Neural cell (in vitro differentiated cells): ENCODE data around the gene CENPX. TPM values are rescaled to one million over a fixed set of nuclear protein-coding genes. Genes with fewer than 3 reads are reported as not detected.

Source experiments
- H2AFZ ChIP-seq: fragments of 200-600, 300-800 bp; sonication (generic), shearing (Covaris generic); 2 replicates; pipeline ENCODE4 v1.6.0; 2014; ENCODE audit warnings: low read depth, mild to moderate bottlenecking, antibody characterized with exemption, low read length, moderate library complexity
- H3F3A ChIP-seq: fragments of 200-600 bp; shearing (Covaris generic); 2 replicates; pipeline ENCODE4 v1.6.1; 2016; ENCODE audit warnings: mild to moderate bottlenecking, moderate library complexity, mixed read lengths, antibody characterized with exemption, low read length; ENCODE audit not compliant: insufficient read depth, poor library complexity, severe bottlenecking
- H3K27ac ChIP-seq: fragments of 200-600, 300-800 bp; sonication (generic), shearing (Covaris generic); 2 replicates; pipeline ENCODE4 v1.5.1; 2014; ENCODE audit warnings: mild to moderate bottlenecking, low read length, moderate library complexity
- H3K27me3 ChIP-seq: fragments of 300-800, 200-600 bp; sonication (generic), shearing (Covaris generic); 2 replicates; pipeline ENCODE4 v1.6.0; 2014; ENCODE audit warnings: mild to moderate bottlenecking, low read depth, low read length, moderate library complexity; ENCODE audit not compliant: insufficient read depth
- H3K36me3 ChIP-seq: fragments of 300-800, 200-600 bp; sonication (generic), shearing (Covaris generic); 2 replicates; pipeline ENCODE4 v1.5.1; 2014; ENCODE audit warnings: mild to moderate bottlenecking, antibody characterized with exemption, low read length, moderate library complexity; ENCODE audit not compliant: insufficient read depth
- H3K4me2 ChIP-seq: fragments of 300-800, 200-600 bp; sonication (generic), shearing (Covaris generic); 2 replicates; pipeline ENCODE4 v1.6.0; 2014; ENCODE audit warnings: mild to moderate bottlenecking, low read length
- H3K4me3 ChIP-seq: fragments of 300-800, 200-600 bp; sonication (generic), shearing (Covaris generic); 2 replicates; pipeline ENCODE4 v1.5.1; 2014; ENCODE audit warnings: mild to moderate bottlenecking, low read length, moderate library complexity
- H3K79me2 ChIP-seq: fragments of 200-600 bp; shearing (Covaris generic); replicated peaks from 2 replicates; pipeline ENCODE4 v1.6.0; 2014; ENCODE audit warnings: mild to moderate bottlenecking, low read length, moderate library complexity; ENCODE audit not compliant: insufficient read depth
- H3K9ac ChIP-seq: fragments of 300-800, 200-600 bp; sonication (generic), shearing (Covaris generic); 2 replicates; pipeline ENCODE4 v1.6.1; 2016; ENCODE audit warnings: mild to moderate bottlenecking, low read length, mixed read lengths
- H3K9me2 ChIP-seq: fragments of 200-600 bp; shearing (Covaris generic); 2 replicates; pipeline ENCODE4 v1.6.1; 2016; ENCODE audit warnings: mild to moderate bottlenecking, low read length, mixed read lengths; ENCODE audit not compliant: insufficient read depth
- H3K9me3 ChIP-seq: fragments of 200-600, 300-800 bp; sonication (generic), shearing (Covaris generic); 2 replicates; pipeline ENCODE4 v1.6.1; 2016; ENCODE audit warnings: mild to moderate bottlenecking, mixed run types, low read length, moderate library complexity, mixed read lengths
- H4K20me1 ChIP-seq: fragments of 200-600 bp; shearing (Covaris generic); 2 replicates; pipeline ENCODE4 v1.6.1; 2016; ENCODE audit warnings: mild to moderate bottlenecking, mixed run types; ENCODE audit not compliant: insufficient read depth
- CTCF ChIP-seq: fragments of 450-650 bp; IDR thresholded peaks from 2 replicates; pipeline ENCODE4 v1.5.1; 2014; ENCODE audit warnings: antibody characterized with exemption, mild to moderate bottlenecking, moderate library complexity; ENCODE audit not compliant: poor library complexity, severe bottlenecking
- EP300 ChIP-seq: fragments of 450-650 bp; conservative IDR thresholded peaks from 2 replicates; pipeline ENCODE4 v1.6.1; 2014; ENCODE audit warnings: antibody characterized with exemption, mild to moderate bottlenecking, moderate library complexity; ENCODE audit not compliant: poor library complexity, severe bottlenecking
- EZH2 ChIP-seq: fragments of 200-600, 300-800 bp; shearing (Covaris generic), sonication (generic); IDR thresholded peaks from 2 replicates; pipeline ENCODE4 v1.6.1; 2014; ENCODE audit warnings: antibody characterized with exemption, low read length, borderline replicate concordance, mild to moderate bottlenecking; ENCODE audit not compliant: insufficient read depth, poor library complexity, severe bottlenecking
- MXI1 ChIP-seq: fragments of 450-650 bp; conservative IDR thresholded peaks from 2 replicates; pipeline ENCODE4 v1.6.1; 2014; ENCODE audit warnings: antibody characterized with exemption, mild to moderate bottlenecking; ENCODE audit not compliant: poor library complexity, severe bottlenecking
- POLR2AphosphoS5 ChIP-seq: IDR thresholded peaks from 2 replicates; pipeline ENCODE4 v1.6.1; 2012
- RAD21 ChIP-seq: fragments of 450-650 bp; conservative IDR thresholded peaks from 2 replicates; pipeline ENCODE4 v1.6.1; 2014; ENCODE audit warnings: antibody characterized with exemption, mild to moderate bottlenecking, moderate library complexity
- REST ChIP-seq: IDR thresholded peaks from 2 replicates; pipeline ENCODE4 v1.6.1; 2012; ENCODE audit warnings: borderline replicate concordance
- SMC3 ChIP-seq: fragments of 450-650 bp; conservative IDR thresholded peaks from 2 replicates; pipeline ENCODE4 v1.6.1; 2014; ENCODE audit warnings: antibody characterized with exemption, mild to moderate bottlenecking, moderate library complexity; ENCODE audit not compliant: poor library complexity
- polyA plus RNA-seq: library from polyadenylated mRNA; depleted of rRNA; stranded (reverse); fragments of >200 nt; gene quantifications from 2 replicates; pipeline ENCODE4 v1.2.3, GENCODE V29; 2014

CENPX gene
- polyA plus RNA-seq, 1 donor from 2014 or later: 205 TPM

GRCh38 chr17:82016875-82017459 is 5.7 kb downstream of the CENPX start:
- TF ChIP-seq CTCF: no peak
- TF ChIP-seq POLR2AphosphoS5: no peak
- TF ChIP-seq EZH2: no peak
- TF ChIP-seq SMC3: no peak
- Histone ChIP-seq H3K9ac (no peak overlapping the region), H3K9me2 (no peaks in the 10 kb centered on the region), H3K4me3 (no peak overlapping the region), H2AFZ (no peak overlapping the region), H4K20me1 (no peaks in the 10 kb centered on the region), H3K27ac (no peak overlapping the region), H3K27me3 (no peaks in the 10 kb centered on the region), H3K4me2 (no peak overlapping the region), H3F3A (no peaks in the 10 kb centered on the region), H3K36me3 (no peaks in the 10 kb centered on the region), H3K9me3 (no peaks in the 10 kb centered on the region), H3K79me2 (peaks cover 8% of the 10 kb centered on the region)

- no peaks in the 10 kb centered on the region for H3K36me3 ChIP-seq
- no peak overlapping the region for H3K4me3 ChIP-seq
- H3K9ac ChIP-seq: no peak overlapping the region
- no peaks in the 10 kb centered on the region for H3K9me3 ChIP-seq
- no peaks in the 10 kb centered on the region for H4K20me1 ChIP-seq
- H3F3A ChIP-seq: no peaks in the 10 kb centered on the region
- no peak overlapping the region for H3K4me2 ChIP-seq
- no peaks in the 10 kb centered on the region for H3K27me3 ChIP-seq
- no peak overlapping the region for H2AFZ ChIP-seq
- TF ChIP-seq SMC3 (no peak), EP300 (no peak), RAD21 (no peak), MXI1 (no peak), REST (no peak), POLR2AphosphoS5 (no peak)
- no peak overlapping the region for H3K27ac ChIP-seq
- H3K9me2 ChIP-seq: no peaks in the 10 kb centered on the region
- peaks cover under 1% of the 10 kb centered on the region for H3K79me2 ChIP-seq
Measured at GRCh38 chr17:82016061-82016874, 6.4 kb downstream of the CENPX start.
